Activated B cell treated with CpG ODN at 0.5 μM for 24 hours (primary cell): ENCODE measurements around the gene RASSF9. TPM values are rescaled to one million over a fixed set of nuclear protein-coding genes. Genes with fewer than 3 reads are reported as not detected.

ENCODE experiments used
- ATAC-seq: fragments of 200-7000 bp; cut with Tn5 transposase; one replicate; pipeline ENCODE4 v1.10.0; 2021; ENCODE audit warnings: low read depth, mild to moderate bottlenecking, moderate library complexity
- CTCF ChIA-PET: fragments of 350-600 bp; sonication (Branson Sonifier 250); formaldehyde crosslinking; loops from one replicate; lab custom pipeline; 2021; ENCODE audit warnings: antibody characterized with exemption; lab: Charles Lee
- POLR2A ChIA-PET: fragments of 350-600 bp; sonication (Branson Sonifier 250); formaldehyde crosslinking; loops from one replicate; lab custom pipeline; 2021; ENCODE audit warnings: antibody characterized with exemption; lab: Charles Lee
- DNase-seq: peaks from one replicate; pipeline ENCODE4 v3.0.0; 2022
- H3K27ac Mint-ChIP-seq: one replicate; pipeline ENCODE4 v1.8.0; 2020; ENCODE audit warnings: mixed read lengths
- H3K27me3 Mint-ChIP-seq: one replicate; pipeline ENCODE4 v1.8.0; 2021; ENCODE audit warnings: mixed read lengths
- H3K36me3 Mint-ChIP-seq: one replicate; pipeline ENCODE4 v1.8.0; 2021; ENCODE audit warnings: low read depth, mixed read lengths
- H3K4me1 Mint-ChIP-seq: one replicate; pipeline ENCODE4 v1.8.0; 2021; ENCODE audit warnings: mixed read lengths
- H3K4me3 Mint-ChIP-seq: one replicate; pipeline ENCODE4 v1.8.0; 2020; ENCODE audit warnings: mild to moderate bottlenecking, mixed read lengths
- H3K9me3 Mint-ChIP-seq: one replicate; pipeline ENCODE4 v1.8.0; 2020; ENCODE audit warnings: mixed read lengths
- intact Hi-C: fragments of 100-400 bp; cut with micrococcal nuclease; formaldehyde crosslinking; loops from one replicate; pipeline ENCODE4 v1.15.1; 2024
- total RNA-seq: library from RNA; stranded (reverse); gene quantifications from 2 replicates; pipeline ENCODE4 v1.2.3, GENCODE V29; 2022
- TF ChIP-seq, protein P1 (sequence below): fragments of 200-600 bp; IDR thresholded peaks from one replicate; pipeline ENCODE4 v1.8.0; 2022; ENCODE audit warnings: antibody characterized with exemption, mild to moderate bottlenecking

Gene RASSF9
- total RNA-seq, 1 donor from 2014 or later: not detected

DNA sequence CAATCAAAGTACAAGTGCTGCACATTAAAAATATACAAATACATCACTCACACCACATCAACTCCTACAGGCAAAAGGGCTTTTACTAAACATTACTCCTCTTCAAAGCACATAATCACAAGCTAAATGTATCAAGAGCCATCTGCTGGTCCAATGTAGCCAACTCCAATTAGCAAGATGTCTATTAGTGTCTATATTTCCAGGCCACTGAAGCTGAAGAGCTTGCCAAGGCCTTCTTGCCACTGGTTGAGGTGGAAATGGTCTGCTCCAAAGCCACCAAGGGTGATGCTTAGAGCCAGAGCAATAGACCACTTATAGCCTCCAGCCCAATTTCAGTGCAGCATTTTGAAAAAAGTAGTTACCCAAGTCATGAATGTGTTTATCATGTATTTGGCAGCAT lies 54.4 kb downstream of the RASSF9 start:
- POLR2A ChIA-PET: no interaction called here
- no peaks in the 10 kb centered on the region for H3K4me1 Mint-ChIP-seq
- CTCF ChIA-PET: no interaction called here

DNA sequence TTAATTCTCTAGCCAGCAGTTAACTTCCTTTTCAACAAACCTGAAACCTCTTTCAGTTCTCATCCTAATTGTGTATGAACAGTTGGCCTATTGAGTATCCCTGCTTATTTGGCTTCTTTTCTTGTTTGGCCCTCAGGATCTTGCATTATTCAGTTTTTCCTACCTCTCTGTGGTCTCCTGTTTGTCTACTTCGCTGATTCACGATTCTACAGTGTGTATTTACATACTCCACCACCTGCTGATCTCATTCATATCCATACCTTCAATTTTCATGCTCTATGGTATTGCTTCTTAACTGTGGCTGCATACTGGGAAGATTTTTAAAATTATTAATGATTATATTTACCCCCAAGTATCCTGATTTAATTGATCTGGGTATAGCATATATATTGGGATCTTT lies 56.4 kb downstream of the RASSF9 start:
- intact Hi-C loops: no loop called here
- CTCF ChIA-PET: no interaction called here
- no peak for ATAC-seq

More for the DNA sequence above, 54.4 kb downstream of the RASSF9 start:
- H3K36me3 Mint-ChIP-seq: no peaks in the 10 kb centered on the region
- intact Hi-C loops: no loop called here
- DNase-seq (no peak), ATAC-seq (no peak)
- TF ChIP-seq, protein P1, sequence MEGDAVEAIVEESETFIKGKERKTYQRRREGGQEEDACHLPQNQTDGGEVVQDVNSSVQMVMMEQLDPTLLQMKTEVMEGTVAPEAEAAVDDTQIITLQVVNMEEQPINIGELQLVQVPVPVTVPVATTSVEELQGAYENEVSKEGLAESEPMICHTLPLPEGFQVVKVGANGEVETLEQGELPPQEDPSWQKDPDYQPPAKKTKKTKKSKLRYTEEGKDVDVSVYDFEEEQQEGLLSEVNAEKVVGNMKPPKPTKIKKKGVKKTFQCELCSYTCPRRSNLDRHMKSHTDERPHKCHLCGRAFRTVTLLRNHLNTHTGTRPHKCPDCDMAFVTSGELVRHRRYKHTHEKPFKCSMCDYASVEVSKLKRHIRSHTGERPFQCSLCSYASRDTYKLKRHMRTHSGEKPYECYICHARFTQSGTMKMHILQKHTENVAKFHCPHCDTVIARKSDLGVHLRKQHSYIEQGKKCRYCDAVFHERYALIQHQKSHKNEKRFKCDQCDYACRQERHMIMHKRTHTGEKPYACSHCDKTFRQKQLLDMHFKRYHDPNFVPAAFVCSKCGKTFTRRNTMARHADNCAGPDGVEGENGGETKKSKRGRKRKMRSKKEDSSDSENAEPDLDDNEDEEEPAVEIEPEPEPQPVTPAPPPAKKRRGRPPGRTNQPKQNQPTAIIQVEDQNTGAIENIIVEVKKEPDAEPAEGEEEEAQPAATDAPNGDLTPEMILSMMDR: no peak
- no peak overlapping the region for H3K27ac Mint-ChIP-seq
- no peak overlapping the region for H3K4me3 Mint-ChIP-seq
- no peaks in the 10 kb centered on the region for H3K27me3 Mint-ChIP-seq
- H3K9me3 Mint-ChIP-seq: no peaks in the 10 kb centered on the region

DNA sequence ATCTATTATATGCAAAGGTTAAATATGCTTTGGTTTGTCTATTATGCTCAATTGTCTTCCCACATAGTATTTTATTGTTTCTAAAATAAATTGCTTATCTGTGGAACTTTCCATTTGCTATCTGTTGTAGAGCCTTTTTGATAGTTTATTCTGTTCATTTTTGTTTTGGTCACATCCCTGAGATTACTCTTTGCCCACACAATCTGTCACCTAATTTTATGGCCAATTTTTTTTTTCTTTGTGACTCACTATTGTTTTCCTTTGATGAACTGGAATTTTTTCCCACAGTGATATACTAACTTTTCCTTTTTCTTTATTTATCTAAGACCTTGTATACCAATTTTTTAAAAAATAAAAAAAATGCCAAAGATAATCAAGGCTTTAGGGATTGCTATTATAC lies 61.1 kb downstream of the RASSF9 start:
- TF ChIP-seq, protein P1: no peak
- no peak overlapping the region for H3K27ac Mint-ChIP-seq
- H3K4me3 Mint-ChIP-seq: no peak overlapping the region
- CTCF ChIA-PET: no interaction called here
- DNase-seq: no peak
- H3K27me3 Mint-ChIP-seq: no peaks in the 10 kb centered on the region
- H3K9me3 Mint-ChIP-seq: peaks cover 5% of the 10 kb centered on the region
- intact Hi-C loops: no loop called here
- no peaks in the 10 kb centered on the region for H3K4me1 Mint-ChIP-seq
- no peaks in the 10 kb centered on the region for H3K36me3 Mint-ChIP-seq
- no peak for ATAC-seq
- POLR2A ChIA-PET: no interaction called here

More for the DNA sequence above, 56.4 kb downstream of the RASSF9 start:
- Mint-ChIP-seq H3K9me3 (no peaks in the 10 kb centered on the region), H3K4me3 (no peak overlapping the region), H3K27ac (no peak overlapping the region), H3K36me3 (no peaks in the 10 kb centered on the region), H3K4me1 (no peaks in the 10 kb centered on the region), H3K27me3 (no peaks in the 10 kb centered on the region)
- no peak for DNase-seq
- TF ChIP-seq, protein P1: no peak
- POLR2A ChIA-PET: no interaction called here

DNA sequence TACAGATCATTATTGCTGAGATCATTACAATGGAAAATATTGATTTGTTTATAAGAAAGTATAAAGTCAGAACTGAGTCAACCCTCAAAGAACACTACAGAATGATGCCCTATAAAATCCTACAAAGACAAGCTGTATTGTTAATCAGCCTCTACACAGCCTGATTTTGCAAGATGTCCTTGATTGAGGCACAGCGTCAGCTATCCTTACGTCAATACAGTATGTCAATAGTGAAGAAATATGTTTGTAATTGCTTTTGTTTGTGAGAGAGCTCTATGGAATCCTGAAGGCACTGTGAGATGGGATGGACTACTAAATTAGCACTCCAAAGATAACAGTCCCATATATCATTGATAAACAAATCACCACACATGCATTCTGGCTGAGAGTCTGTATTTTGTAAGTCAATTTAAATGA lies 70.7 kb downstream of the RASSF9 start:
- ATAC-seq (no peak), DNase-seq (no peak)
- intact Hi-C loops: no loop called here
- Mint-ChIP-seq H3K4me1 (no peaks in the 10 kb centered on the region), H3K27me3 (no peaks in the 10 kb centered on the region), H3K4me3 (no peak overlapping the region), H3K27ac (no peak overlapping the region), H3K9me3 (no peaks in the 10 kb centered on the region), H3K36me3 (no peaks in the 10 kb centered on the region)
- CTCF ChIA-PET: no interaction called here
- TF ChIP-seq, protein P1: no peak
- POLR2A ChIA-PET: no interaction called here

DNA sequence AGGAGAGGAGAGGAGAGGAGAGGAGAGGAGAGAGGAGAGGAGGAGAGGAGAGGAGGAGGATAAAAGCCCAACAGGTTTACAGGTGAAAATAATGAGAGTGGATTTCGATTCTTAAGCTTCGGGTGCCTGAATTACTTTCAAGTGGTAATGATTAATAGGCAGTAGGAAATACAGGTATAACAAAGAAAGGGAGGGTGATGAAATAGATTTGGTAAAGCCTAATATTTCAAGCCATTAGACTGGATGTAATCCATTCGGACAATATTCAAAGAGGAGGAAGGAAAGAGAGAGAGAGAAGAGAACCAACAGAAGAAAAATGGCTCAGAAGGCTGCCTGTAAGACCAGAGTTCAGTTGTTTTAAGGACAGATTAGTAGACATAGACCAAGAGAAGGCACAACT lies 76.6 kb downstream of the RASSF9 start:
- CTCF ChIA-PET: no interaction called here
- H3K27me3 Mint-ChIP-seq: no peaks in the 10 kb centered on the region
- no peak overlapping the region for H3K27ac Mint-ChIP-seq
- POLR2A ChIA-PET: no interaction called here
- intact Hi-C loops: no loop called here
- H3K4me1 Mint-ChIP-seq: no peaks in the 10 kb centered on the region
- H3K4me3 Mint-ChIP-seq: no peak overlapping the region
- DNase-seq (no peak), ATAC-seq (no peak)
- TF ChIP-seq, protein P1: no peak
- no peaks in the 10 kb centered on the region for H3K36me3 Mint-ChIP-seq
- H3K9me3 Mint-ChIP-seq: peaks cover 8% of the 10 kb centered on the region
